Skeletal muscle tissue (tissue), 4 donors: ENCODE data around the gene SARNP. TPM values are rescaled to one million over a fixed set of nuclear protein-coding genes. Genes with fewer than 3 reads are reported as not detected.
A peak's percentile ranks its signal among the peaks of the same experiment; 100 is the strongest.
"Not testable (repeated sequence)": the region's sequence is repeated elsewhere in the genome, so short reads cannot be mapped to it uniquely, and the experiment has no call there.

ENCODE experiments used
- H3K27ac ChIP-seq: one replicate; pipeline ENCODE4 v1.7.0; 2013; ENCODE audit warnings: mild to moderate bottlenecking, low read depth, low read length, inconsistent platforms
- H3K27me3 ChIP-seq, 3 donors: one replicate each; pipeline ENCODE4 v1.7.0; 2013; ENCODE audit warnings: low read length in 3 of 3; ENCODE audit not compliant: control insufficient read depth in 3 of 3, insufficient read depth in 3 of 3
- H3K36me3 ChIP-seq, 3 donors: one replicate each; pipeline ENCODE4 v1.7.0; 2013; ENCODE audit warnings: low read length in 3 of 3; ENCODE audit not compliant: control insufficient read depth in 3 of 3, insufficient read depth in 3 of 3
- H3K4me1 ChIP-seq, 3 donors: one replicate each; pipeline ENCODE4 v1.7.0; 2013; ENCODE audit warnings: low read length in 3 of 3, mild to moderate bottlenecking in 3 of 3; ENCODE audit not compliant: control insufficient read depth in 3 of 3, insufficient read depth in 3 of 3
- H3K4me3 ChIP-seq, 3 donors: one replicate each; pipeline ENCODE4 v1.7.0; 2013; ENCODE audit warnings: low read length in 3 of 3
- H3K9ac ChIP-seq, 3 donors: one replicate each; pipeline ENCODE4 v1.7.0; 2013; ENCODE audit warnings: low read length in 3 of 3, mild to moderate bottlenecking in 3 of 3, moderate library complexity in 2 of 3, low read depth in 1 of 3
- H3K9me3 ChIP-seq, 3 donors: one replicate each; pipeline ENCODE4 v1.7.0; 2013; ENCODE audit warnings: low read length in 3 of 3; ENCODE audit not compliant: control insufficient read depth in 3 of 3
- total RNA-seq: library from RNA; depleted of rRNA; stranded (reverse); fragments of >200 nt; gene quantifications from one replicate; pipeline ENCODE4 v1.2.3, GENCODE V29; 2014
- donor health status: Osteomylitis.

SARNP gene
- total RNA-seq, 1 donor from 2014 or later: 71.5 TPM

DNA sequence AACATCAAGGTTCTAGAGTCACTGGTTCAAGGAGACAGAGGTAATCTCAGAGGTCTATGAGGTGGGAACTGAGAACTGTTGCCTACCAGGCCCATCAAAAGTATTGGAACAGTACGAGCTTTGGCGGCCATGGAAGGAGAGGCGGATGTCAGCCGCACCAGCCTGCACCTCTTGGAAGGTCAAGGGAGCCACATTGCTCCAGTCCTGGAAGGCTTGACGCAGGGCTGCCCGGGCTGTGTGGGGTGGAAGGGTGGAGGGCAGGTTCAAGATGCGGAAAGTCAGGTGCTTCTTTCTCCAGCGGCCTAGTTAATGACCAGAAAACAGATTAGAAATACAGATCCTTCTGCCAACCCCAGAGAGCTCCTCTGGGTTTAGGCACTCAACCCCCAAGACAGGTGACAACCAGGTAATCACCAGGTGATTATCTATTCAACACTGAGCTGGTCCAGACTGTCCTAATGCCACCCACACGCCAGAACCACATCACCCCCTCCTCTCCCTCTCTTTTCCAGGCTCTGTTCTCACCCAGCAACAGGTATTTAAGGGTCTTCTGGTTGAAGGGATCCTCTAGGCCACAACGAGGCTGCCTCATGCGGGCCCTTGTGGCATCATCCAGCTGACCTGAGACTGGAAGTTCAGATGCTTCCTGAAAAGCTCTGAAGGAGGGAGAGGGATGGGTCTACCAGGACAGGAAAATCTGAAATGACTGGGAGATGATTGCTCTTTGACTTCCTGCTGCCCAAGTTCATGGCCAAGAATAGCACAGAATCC, 23.2 kb upstream of the SARNP start:
- Histone ChIP-seq H3K36me3 (peaks cover 0 to 1% (median 0%) of the 10 kb centered on the region in 3 donors), H3K4me1 (peaks cover 0 to 6% (median 0%) of the 10 kb centered on the region in 3 donors), H3K27me3 (peaks cover 5 to 25% (median 6%) of the 10 kb centered on the region in 3 donors), H3K9ac (no peak overlapping the region), H3K9me3 (no peaks in the 10 kb centered on the region), H3K27ac (no peak overlapping the region), H3K4me3 (no peak overlapping the region)

DNA sequence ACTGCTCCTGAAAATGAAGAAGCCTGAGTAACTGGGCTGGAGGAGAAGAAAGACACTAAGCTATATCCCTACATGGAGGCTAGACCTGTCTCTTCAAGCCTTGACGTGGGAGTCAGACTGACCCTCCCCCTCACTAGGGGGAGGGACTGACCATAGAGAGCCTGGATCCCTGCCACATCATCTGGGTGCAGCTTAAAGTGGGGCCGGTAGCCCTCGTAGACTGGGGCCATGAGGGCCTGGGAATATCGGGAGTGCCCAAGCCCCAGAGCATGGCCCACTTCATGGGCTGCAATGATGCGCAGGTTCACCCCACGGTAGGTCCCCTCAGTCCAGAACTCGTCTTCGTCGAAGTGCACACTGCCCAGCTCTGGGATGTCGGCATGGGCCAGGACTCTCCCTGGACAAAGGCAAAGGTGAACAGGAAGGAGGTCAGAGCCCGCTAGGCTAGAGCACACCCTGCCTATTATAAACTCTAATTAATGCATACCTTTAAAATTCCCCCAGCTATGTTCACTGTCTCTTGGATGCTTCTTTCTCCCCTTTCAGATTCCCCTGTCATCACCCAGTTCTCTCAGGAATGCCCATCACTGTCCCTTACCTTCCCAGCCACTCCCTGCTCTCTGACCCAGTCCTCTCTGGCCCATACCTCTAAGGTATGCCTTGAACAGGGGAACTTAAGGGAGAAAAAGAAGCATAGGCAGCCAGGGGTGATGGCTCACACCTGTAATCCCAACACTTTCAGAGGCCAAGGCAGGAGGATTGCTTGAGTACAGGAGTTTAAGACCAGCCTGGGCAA, 22.0 kb upstream of the SARNP start:
- H3K4me1 ChIP-seq: peaks cover 0 to 2% (median 0%) of the 10 kb centered on the region in 3 donors
- H3K27ac ChIP-seq: no peak overlapping the region
- no peak overlapping the region for H3K9ac ChIP-seq
- peaks cover 5 to 25% (median 6%) of the 10 kb centered on the region in 3 donors for H3K27me3 ChIP-seq
- H3K4me3 ChIP-seq: no peak overlapping the region
- no peaks in the 10 kb centered on the region for H3K9me3 ChIP-seq
- H3K36me3 ChIP-seq: peaks cover 0 to 5% (median 0%) of the 10 kb centered on the region in 3 donors

DNA sequence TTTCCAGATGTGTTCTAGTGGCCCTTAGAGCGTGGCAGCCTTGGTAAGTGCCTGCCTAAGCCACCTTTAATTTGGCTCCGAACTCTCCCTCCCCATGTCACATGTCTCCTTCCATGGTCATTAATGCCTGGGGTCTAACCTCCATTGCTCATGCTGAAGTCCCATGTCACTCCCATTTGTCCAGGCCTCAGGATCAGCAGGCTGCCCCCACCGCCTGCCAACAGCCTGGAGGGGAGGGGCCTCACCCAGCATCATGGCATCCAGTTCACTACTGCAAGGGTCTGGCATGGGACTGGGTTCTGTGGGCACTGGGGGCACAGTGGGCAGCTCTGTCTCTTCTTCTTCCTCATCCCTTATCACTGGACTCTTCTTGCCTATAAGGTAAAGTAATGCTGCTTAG, 20.8 kb upstream of the SARNP start:
- no peaks in the 10 kb centered on the region for H3K9me3 ChIP-seq
- no peak overlapping the region for H3K4me3 ChIP-seq
- H3K27me3 ChIP-seq: peaks cover 5 to 25% (median 6%) of the 10 kb centered on the region in 3 donors
- H3K27ac ChIP-seq: no peak overlapping the region
- H3K4me1 ChIP-seq: peaks cover 0 to 2% (median 0%) of the 10 kb centered on the region in 3 donors
- H3K36me3 ChIP-seq: peaks cover 0 to 5% (median 0%) of the 10 kb centered on the region in 3 donors
- no peak overlapping the region for H3K9ac ChIP-seq

DNA sequence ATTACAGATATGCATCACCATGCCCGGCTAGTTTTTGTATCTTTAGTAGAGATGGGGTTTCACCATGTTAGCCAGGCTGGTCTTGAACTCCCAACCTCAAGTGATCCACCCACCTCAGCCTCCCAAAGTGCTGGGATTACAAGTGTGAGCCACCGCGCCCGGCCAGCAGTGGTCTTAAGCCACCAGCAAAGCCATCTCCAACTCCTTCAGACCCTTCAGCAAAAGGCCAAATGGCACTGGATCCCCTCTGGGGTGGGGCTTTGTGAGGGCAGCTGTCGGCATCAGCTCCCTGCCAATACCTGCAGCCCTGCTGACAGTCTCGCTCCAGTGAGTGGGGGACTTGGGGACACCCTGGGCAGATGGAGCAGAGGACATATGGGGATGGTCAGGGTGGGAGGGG, 16.9 kb upstream of the SARNP start:
- H3K9me3 ChIP-seq, H3K27ac ChIP-seq, H3K36me3 ChIP-seq, H3K4me3 ChIP-seq, H3K9ac ChIP-seq: not testable (repeated sequence)
- H3K27me3 ChIP-seq: peaks cover 5 to 11% (median 6%) of the 10 kb centered on the region in 3 donors
- peaks cover 11 to 25% (median 19%) of the 10 kb centered on the region in 3 donors for H3K4me1 ChIP-seq

DNA sequence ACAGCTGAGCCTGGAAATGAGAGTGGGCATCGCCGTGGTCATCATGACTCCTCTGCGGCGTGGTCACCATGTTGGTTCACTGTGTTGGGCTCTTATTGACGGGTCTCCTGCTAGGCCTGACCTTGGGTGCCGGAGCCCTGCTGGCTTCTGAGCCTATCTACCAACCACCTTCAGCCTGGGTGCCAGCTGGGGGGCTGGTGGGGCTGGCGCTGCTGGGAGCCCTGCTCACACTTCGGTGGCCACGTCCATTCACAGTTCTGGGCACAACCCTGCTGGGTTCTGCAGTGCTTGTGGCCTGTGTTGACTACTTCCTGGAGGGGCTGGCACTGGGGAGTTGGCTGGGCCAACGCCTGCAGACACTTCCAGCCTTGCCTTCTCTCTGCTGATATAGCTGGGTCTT, 15.5 kb upstream of the SARNP start:
- peaks cover 16 to 32% (median 28%) of the 10 kb centered on the region in 3 donors for H3K4me1 ChIP-seq
- peaks cover 0 to 5% (median under 1%) of the 10 kb centered on the region in 3 donors for H3K27me3 ChIP-seq
- H3K4me3 ChIP-seq: no peak overlapping the region
- peaks cover 0 to 5% (median 4%) of the 10 kb centered on the region in 3 donors for H3K36me3 ChIP-seq
- H3K9ac ChIP-seq: no peak overlapping the region
- no peaks in the 10 kb centered on the region for H3K9me3 ChIP-seq
- no peak overlapping the region for H3K27ac ChIP-seq

DNA sequence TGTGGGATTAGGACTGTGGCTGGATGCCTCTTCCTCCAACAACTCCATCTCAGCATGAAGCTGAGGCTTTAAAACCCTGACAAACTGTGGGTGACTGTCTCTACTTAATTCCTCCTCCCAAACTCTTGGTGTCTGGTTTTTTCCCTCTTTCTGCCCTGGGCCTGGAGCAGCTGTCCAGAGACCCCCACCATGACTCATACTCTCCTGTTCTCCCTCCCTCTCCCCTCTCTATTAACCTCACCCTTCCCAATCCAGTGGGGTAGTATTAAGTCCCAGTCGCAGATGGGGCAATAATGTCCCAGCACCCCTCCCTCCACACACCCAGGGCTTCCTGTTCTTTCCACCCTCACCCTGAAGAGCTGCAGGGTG, 13.9 kb upstream of the SARNP start:
- Histone ChIP-seq H3K4me1 (peaks cover 26 to 41% (median 38%) of the 10 kb centered on the region in 3 donors), H3K9ac (peak overlapping the region; percentile 84 to 95 (median 93)), H3K4me3 (peak overlapping the region; percentile 96 to 99 (median 97)), H3K27ac (peak overlapping the region; percentile 87), H3K27me3 (no peaks in the 10 kb centered on the region), H3K36me3 (peaks cover 5 to 14% (median 5%) of the 10 kb centered on the region in 3 donors), H3K9me3 (no peaks in the 10 kb centered on the region)

DNA sequence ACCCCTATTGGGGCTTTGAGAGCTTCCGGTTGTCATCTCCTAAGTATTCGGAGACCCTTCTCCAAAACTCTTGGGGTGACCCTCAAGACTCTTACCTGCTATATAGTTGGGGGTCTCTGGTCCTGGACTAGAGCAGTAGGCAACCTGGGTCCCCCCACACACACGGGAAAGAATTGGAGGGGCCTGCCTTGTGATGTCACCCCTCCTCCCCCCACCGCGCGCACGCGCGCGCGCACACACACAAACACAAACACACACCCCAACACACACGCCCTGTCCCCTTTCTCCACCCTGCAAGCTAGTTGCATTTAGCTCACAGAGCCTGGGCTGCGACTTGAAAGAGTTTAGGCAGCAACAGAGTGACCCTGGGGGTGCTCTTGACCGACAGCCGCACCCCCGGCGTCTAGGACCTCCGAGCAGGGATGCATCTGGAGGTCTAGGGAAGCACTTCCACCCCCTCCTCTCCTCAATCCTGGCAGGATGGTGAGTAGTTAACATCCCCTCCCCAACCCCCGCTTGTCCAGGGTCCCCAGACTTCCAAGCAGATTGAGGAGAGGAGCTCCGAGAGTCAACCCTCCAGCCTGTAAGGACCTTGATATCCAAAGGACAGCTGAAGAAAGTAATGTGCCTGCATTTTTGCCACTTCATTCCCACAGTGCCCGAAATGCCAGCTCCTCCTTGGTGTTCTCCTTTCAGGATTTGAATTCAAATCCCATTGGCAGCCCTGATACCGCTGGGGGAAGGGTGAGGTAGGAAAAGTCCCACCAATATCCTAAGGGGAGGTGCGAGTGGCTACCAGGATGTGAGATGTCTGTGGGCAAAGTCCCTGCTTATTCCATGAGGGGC, 13.3 kb upstream of the SARNP start:
- peak overlapping the region; percentile 96 to 99 (median 97) for H3K4me3 ChIP-seq
- H3K9me3 ChIP-seq: no peaks in the 10 kb centered on the region
- peaks cover 30 to 46% (median 40%) of the 10 kb centered on the region in 3 donors for H3K4me1 ChIP-seq
- H3K9ac ChIP-seq: peak overlapping the region; percentile 84 to 95 (median 93)
- no peaks in the 10 kb centered on the region for H3K27me3 ChIP-seq
- H3K27ac ChIP-seq: peak overlapping the region; percentile 87
- peaks cover 4 to 14% (median 5%) of the 10 kb centered on the region in 3 donors for H3K36me3 ChIP-seq

DNA sequence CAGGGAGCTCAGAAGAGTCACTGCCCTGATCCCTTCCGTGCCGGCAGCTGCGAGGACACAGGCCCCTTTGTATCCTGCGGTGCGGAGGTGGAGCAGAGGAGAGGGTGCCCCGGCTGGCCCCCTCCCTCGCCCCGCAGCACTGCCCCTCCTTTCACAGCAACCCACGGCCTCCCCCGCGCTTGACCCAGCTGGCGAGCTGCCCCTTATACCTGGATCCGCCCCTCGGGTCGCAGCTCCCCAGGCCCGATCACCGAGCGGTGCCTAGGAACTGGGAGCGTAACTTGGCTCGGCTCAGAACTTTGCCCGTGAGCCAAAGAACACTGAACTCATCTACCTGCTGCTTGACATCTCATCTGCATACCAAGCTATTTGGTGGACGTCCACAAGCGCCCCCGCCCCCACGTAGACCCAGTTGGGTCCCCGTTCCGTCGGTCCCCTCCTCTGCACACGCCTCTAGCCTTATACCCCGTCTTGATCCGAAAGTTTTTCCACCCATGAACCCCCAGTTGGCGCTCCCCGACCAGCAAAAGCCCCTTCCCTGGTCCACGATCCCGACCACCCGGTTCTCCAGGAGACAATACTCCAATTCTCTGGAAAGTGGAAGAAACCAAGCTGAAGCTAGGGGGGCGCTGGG, 12.6 kb upstream of the SARNP start:
- peak overlapping the region; percentile 87 for H3K27ac ChIP-seq
- H3K4me1 ChIP-seq: peaks cover 31 to 48% (median 42%) of the 10 kb centered on the region in 3 donors

DNA sequence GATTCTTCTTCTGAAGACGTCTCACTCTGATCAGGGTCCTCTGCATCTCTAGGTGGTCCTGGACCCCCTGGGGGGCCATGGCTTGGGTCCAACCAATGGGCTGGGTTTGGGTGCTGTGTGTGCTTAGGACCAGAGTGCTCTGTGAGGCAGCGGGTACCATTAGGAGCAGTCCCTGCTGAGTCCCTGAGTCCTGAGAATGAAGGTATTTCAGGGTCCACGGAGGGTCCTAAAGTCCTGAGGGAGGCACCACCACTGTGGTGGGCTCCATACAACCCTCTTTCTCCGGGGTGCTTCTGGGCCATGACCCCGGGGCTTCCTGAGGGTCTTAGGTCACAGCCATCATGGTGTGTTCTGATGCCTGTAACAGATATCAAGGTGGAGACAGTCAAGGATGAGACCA, 10.8 kb upstream of the SARNP start:
- H3K27ac ChIP-seq: peak overlapping the region; percentile 87
- peaks cover 31 to 48% (median 42%) of the 10 kb centered on the region in 3 donors for H3K4me1 ChIP-seq
- H3K9me3 ChIP-seq: no peaks in the 10 kb centered on the region
- no peaks in the 10 kb centered on the region for H3K27me3 ChIP-seq
- H3K36me3 ChIP-seq: peaks cover 0 to 14% (median 5%) of the 10 kb centered on the region in 3 donors
- no peak overlapping the region for H3K9ac ChIP-seq
- H3K4me3 ChIP-seq: peak overlapping the region in 2 of 3 donors; percentile 71 to 97

More for the DNA sequence above, 12.6 kb upstream of the SARNP start:
- no peaks in the 10 kb centered on the region for H3K9me3 ChIP-seq
- no peaks in the 10 kb centered on the region for H3K27me3 ChIP-seq
- H3K36me3 ChIP-seq: peaks cover 3 to 14% (median 5%) of the 10 kb centered on the region in 3 donors
- H3K9ac ChIP-seq: peak overlapping the region; percentile 84 to 95 (median 93)
- peak overlapping the region; percentile 96 to 99 (median 97) for H3K4me3 ChIP-seq
